ENCODE data around the gene IGFBP6.

The IGFBP6 gene

DNA sequence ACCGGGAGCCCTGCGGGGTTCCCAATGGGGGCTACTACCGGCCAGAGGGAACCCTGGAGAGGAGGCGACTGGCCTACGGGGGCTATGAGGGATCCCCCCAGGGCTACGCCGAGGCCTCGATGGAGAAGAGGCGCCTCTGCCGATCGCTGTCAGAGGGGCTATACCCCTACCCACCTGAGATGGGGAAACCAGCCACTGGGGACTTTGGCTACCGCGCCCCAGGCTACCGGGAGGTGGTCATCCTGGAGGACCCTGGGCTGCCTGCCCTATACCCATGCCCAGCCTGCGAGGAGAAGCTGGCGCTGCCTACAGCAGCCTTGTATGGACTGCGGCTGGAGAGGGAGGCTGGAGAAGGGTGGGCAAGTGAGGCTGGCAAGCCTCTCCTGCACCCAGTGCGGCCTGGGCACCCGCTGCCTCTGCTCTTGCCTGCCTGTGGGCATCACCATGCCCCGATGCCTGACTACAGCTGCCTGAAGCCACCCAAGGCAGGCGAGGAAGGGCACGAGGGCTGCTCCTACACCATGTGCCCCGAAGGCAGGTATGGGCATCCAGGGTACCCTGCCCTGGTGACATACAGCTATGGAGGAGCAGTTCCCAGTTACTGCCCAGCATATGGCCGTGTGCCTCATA lies 37.9 kb upstream of the IGFBP6 start:
- DNase-seq = no peak

GRCh38 chr12:53060064-53060720 lies 37.3 kb upstream of the IGFBP6 start:
- DNase-seq = no peak

DNA sequence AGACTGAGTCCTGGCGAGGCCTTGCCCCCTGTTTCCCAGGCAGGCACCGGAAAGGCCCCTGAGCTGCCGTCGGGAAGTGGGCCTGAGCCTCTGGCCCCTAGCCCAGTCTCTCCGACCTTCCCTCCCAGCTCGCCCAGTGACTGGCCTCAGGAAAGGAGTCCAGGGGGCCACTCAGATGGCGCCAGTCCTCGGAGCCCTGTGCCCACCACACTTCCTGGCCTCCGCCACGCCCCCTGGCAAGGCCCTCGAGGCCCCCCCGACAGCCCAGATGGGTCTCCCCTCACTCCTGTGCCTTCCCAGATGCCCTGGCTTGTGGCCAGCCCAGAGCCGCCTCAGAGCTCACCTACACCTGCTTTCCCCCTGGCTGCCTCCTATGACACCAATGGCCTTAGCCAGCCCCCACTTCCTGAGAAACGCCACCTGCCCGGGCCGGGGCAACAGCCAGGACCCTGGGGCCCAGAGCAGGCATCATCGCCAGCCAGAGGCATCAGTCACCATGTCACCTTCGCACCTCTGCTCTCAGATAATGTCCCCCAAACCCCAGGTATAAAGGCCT lies 36.7 kb upstream of the IGFBP6 start:
- DNase-seq = no peak

GRCh38 chr12:53061404-53062010 lies 36.0 kb upstream of the IGFBP6 start:
- DNase-seq = no peak

GRCh38 chr12:53062011-53062961 lies 35.2 kb upstream of the IGFBP6 start:
- DNase-seq = no peak

DNA sequence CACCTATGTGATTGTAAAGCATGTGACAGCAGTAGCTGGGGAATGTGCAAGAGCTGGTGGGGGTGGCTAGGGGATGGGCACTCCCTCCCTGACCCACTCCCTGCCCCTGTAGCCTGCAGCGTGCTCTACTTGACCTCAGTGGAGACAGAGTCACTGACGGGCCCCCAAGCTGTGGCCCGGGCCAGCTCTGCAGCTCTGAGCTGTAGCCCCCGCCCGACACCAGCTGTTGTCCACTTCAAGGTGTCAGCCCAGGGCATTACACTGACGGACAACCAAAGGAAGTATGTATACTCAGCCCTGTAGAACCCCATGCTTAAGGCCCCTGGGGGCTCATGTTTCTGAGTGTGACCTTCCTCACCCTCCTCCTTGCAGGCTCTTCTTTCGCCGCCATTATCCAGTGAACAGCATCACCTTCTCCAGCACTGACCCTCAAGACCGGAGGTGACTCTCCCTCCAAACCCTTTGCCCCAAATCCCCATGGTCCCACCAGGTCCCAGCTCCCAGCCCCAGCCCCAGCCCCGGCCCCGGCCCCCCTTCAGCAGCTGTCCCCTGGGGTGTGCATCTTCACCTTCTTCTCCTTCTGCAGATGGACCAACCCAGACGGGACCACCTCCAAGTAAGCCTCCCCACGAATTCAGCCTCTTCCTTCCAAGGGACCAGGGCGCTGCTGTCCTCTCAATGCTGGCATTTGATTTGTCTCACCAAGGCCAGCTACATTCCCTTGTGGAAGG lies 34.3 kb upstream of the IGFBP6 start:
- DNase-seq = no peak

- no peak for DNase-seq
Measured at GRCh38 chr12:53063708-53064612, 33.5 kb upstream of the IGFBP6 start.

DNA sequence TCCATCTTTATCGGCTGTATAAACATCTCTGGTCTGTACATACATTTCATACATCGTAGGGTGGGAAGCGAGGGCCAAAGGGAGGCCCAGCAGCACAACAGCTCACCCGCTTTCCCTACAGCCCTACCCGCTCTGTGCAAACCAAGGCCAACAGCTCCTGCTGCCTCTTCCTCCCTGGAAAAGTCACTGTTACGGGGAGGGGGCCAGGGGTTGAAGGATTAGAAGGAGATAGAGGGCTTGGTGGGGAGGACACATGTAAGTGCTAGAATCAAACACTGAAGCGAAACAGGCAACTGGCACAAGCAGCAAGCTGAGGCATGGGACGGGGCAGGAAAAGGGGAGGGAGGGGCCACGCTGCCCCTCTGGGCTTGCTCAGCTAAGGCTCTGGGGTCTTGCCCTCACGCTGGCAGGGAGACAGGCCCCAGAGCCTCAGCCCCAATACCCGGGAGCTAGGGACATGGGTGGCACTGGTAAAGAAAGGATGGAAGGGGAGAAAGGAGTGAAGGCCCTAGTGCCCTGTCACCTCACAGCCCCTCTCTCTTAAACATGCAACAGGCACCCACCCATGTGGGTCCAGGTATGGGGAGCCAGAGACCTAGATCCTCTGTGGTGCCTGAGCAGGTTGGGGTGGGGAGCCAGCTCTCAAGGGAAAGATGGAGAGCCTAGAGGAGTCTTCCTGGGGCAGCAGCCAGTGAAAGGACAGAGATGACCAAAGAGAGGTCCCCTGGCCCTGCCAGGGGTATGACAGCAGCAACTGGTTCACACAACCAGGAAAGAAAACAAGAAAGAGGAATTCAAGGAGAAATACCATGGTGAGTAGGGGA lies 32.6 kb upstream of the IGFBP6 start:
- DNase-seq = no peak

- DNase-seq = no peak
Measured at GRCh38 chr12:53065470-53065869, 32.0 kb upstream of the IGFBP6 start.

- no peak for DNase-seq
Measured at GRCh38 chr12:53065975-53066931, 31.2 kb upstream of the IGFBP6 start.

GRCh38 chr12:53067074-53067992 lies 30.1 kb upstream of the IGFBP6 start:
- no peak for DNase-seq

- no peak for DNase-seq
Measured at GRCh38 chr12:53067993-53068770, 29.3 kb upstream of the IGFBP6 start.

DNA sequence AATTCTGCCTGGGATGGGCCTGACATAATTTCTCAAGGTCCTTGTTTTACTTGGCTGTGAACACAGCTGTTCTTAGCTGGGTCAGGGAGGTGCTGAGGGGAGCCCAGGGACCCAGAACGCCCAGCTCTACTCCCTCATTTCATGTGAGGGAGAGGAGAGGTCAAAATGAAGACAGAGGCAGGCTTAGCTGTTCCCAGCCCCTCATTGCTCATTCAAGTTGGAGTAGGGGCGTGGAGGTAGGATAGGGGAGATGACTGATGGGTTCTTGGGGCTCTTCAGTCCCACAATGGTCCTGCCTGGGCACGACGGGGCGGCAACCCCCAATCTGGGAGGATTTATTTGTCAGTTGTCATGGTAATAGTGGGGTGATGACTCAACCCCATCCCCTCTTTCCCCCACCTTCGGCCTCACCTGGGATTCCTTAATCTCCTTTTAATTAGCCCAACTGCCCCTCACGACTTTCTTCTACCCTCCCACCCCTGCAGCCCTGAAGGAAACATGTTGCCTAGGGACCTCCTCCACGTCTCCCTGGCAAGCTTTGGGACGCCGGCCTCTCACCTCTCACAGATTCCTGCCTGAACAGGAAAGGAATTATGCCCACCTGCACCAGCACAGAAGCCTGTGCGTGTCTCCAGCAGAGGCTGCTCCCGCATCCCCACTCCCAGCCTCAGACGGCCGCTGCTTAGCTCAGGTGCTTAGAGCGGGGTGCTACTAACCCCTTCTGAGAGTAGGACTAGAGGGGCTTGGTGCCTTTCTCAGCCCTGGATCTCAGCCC lies 28.5 kb upstream of the IGFBP6 start:
- no peak for DNase-seq

- DNase-seq = no peak
Measured at GRCh38 chr12:53069621-53070410, 27.7 kb upstream of the IGFBP6 start.

- DNase-seq = no peak
Measured at GRCh38 chr12:53070877-53071492, 26.5 kb upstream of the IGFBP6 start.

Measured in NCI-H1436 treated with DMSO at 0.1 percent for 48 hours (cell line).